Measurements from ENCODE around the gene C4A. TPM values are rescaled to one million over a fixed set of nuclear protein-coding genes. Genes with fewer than 3 reads are reported as not detected.
"Not testable (repeated sequence)": the region's sequence is repeated elsewhere in the genome, so short reads cannot be mapped to it uniquely, and the experiment has no call there.

C4A gene
- total RNA-seq, 1 donor from 2014 or later = 2.9 TPM

- ATAC-seq = not testable (repeated sequence)
Measured at GRCh38 chr6:31980998-31981397, 859 bp upstream of the C4A start.

GRCh38 chr6:31989363-31989762 lies 7.5 kb downstream of the C4A start:
- ATAC-seq = not testable (repeated sequence)

- ATAC-seq = not testable (repeated sequence)
Measured at GRCh38 chr6:31994421-31994820, 12.6 kb downstream of the C4A start.

- not testable (repeated sequence) for ATAC-seq
Measured at GRCh38 chr6:31996385-31996784, 14.5 kb downstream of the C4A start.

GRCh38 chr6:32002546-32003268 lies 20.9 kb downstream of the C4A start:
- ATAC-seq = not testable (repeated sequence)

- ATAC-seq = not testable (repeated sequence)
Measured at GRCh38 chr6:32003301-32003700, 21.4 kb downstream of the C4A start.

- not testable (repeated sequence) for ATAC-seq
Measured at GRCh38 chr6:32004393-32004792, 22.5 kb downstream of the C4A start.

- ATAC-seq = peak; percentile 38
Measured at GRCh38 chr6:32004864-32005537, 23.1 kb downstream of the C4A start.

- not testable (repeated sequence) for ATAC-seq
Measured at GRCh38 chr6:32005538-32005880, 23.7 kb downstream of the C4A start.

- ATAC-seq = not testable (repeated sequence)
Measured at GRCh38 chr6:32005991-32006529, 24.2 kb downstream of the C4A start.

- ATAC-seq = not testable (repeated sequence)
Measured at GRCh38 chr6:32007086-32007485, 25.2 kb downstream of the C4A start.

- ATAC-seq = not testable (repeated sequence)
Measured at GRCh38 chr6:32008037-32008436, 26.2 kb downstream of the C4A start.

- not testable (repeated sequence) for ATAC-seq
Measured at GRCh38 chr6:32008616-32009015, 26.8 kb downstream of the C4A start.

GRCh38 chr6:32009537-32009936 lies 27.7 kb downstream of the C4A start:
- ATAC-seq = not testable (repeated sequence)

GRCh38 chr6:32010856-32011530 lies 29.1 kb downstream of the C4A start:
- not testable (repeated sequence) for ATAC-seq

GRCh38 chr6:32012941-32013617 lies 31.2 kb downstream of the C4A start:
- not testable (repeated sequence) for ATAC-seq

- ATAC-seq = not testable (repeated sequence)
Measured at GRCh38 chr6:32013738-32014137, 31.9 kb downstream of the C4A start.

GRCh38 chr6:32014547-32014946 lies 32.7 kb downstream of the C4A start, which contains the start of gene C4B:
TSS of gene C4B (plus strand) at chr6:32014795. CDS start at chr6:32014846, 51 bp downstream.
- ATAC-seq = not testable (repeated sequence)

- not testable (repeated sequence) for ATAC-seq
Measured at GRCh38 chr6:32022100-32022499, 40.2 kb downstream of the C4A start.

- peak; percentile 69 for ATAC-seq
Measured at GRCh38 chr6:32028631-32029030, 46.8 kb downstream of the C4A start.

GRCh38 chr6:32029553-32029952 lies 47.7 kb downstream of the C4A start:
- ATAC-seq = not testable (repeated sequence)

GRCh38 chr6:32035283-32036013 lies 53.6 kb downstream of the C4A start:
- ATAC-seq = not testable (repeated sequence)

Measured in esophagus mucosa (tissue), 1 donor.